ENCODE measurements around the gene SPAG16. TPM values are rescaled to one million over a fixed set of nuclear protein-coding genes. Genes with fewer than 3 reads are reported as not detected.

SPAG16 gene
- total RNA-seq: 10 to 100 TPM in 2 of 4 donors, 1 to 10 TPM in 2; 5.0 to 73.8 (median 21.6) TPM

DNA sequence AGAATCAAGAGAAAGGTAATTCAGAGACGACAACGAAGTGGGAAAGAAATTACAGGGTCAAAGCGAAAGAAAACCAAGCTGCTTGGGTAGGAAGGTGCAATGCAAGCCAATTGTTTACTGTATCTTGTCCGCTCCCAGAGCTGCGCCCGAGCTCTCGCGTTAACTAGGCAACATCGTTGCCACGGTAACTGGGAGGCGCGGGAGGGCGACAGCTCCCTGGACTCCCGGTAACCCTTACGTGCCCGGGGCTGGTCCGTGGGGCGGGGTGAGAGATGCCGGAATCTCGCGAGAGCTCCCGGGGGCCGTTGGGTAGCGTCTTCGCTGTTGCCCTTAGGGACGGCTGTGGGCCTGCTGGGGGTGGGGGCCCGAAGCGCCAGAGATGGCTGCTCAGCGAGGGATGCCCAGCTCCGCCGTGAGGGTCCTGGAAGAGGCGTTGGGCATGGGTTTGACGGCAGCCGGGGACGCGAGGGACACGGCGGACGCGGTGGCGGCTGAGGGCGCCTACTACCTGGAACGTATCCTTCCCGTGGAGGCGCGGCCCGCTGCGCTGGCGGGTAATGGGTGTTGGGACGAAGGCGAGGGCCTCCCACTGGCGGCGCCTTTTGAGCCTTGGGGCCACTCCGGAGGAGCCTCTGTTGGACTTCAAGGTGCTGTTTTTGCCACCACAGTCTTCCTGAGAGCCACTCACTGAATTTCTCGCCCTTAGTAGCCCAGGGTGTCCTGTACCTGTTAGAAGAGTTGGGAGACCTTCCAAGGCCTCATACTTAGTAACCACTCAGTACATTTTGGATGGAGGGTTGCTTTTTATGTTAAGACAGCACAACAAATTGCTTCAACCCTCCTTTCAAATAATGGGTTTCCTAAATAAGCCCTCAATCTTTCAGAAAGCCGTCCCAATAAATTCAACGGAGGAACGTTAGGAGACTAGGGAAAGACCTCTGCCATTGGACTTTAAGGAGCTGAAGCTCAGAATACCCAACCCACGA lies at the start of gene SPAG16:
SPAG16 (plus strand) TSS at position 360 of the 986 bp plus-strand sequence.
- no peaks in the 10 kb centered on the region for H3K27me3 ChIP-seq
- H3K36me3 ChIP-seq: no peaks in the 10 kb centered on the region
- peak; percentile 96 for DNase-seq
- peak within 1 kb of the TSS; percentile 60 to 66 for H3K4me3 ChIP-seq
- H3K27ac ChIP-seq: peak within 1 kb of the TSS; percentile 61 to 82
- no peaks in the 10 kb centered on the region for H3K9me3 ChIP-seq
- peaks cover 0 to 3% of the 10 kb centered on the region in 2 donors for H3K4me1 ChIP-seq
- TF ChIP-seq POLR2A (IDR thresholded peaks at IDR 0.05): peak in 1 of 2 donors; percentile 48
- TF ChIP-seq, protein P1, sequence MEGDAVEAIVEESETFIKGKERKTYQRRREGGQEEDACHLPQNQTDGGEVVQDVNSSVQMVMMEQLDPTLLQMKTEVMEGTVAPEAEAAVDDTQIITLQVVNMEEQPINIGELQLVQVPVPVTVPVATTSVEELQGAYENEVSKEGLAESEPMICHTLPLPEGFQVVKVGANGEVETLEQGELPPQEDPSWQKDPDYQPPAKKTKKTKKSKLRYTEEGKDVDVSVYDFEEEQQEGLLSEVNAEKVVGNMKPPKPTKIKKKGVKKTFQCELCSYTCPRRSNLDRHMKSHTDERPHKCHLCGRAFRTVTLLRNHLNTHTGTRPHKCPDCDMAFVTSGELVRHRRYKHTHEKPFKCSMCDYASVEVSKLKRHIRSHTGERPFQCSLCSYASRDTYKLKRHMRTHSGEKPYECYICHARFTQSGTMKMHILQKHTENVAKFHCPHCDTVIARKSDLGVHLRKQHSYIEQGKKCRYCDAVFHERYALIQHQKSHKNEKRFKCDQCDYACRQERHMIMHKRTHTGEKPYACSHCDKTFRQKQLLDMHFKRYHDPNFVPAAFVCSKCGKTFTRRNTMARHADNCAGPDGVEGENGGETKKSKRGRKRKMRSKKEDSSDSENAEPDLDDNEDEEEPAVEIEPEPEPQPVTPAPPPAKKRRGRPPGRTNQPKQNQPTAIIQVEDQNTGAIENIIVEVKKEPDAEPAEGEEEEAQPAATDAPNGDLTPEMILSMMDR (IDR thresholded peaks at IDR 0.05): no peak
- intact Hi-C loops (cut with DNase I; ENCODE audit: low total_unique reads): no loop called here

DNA sequence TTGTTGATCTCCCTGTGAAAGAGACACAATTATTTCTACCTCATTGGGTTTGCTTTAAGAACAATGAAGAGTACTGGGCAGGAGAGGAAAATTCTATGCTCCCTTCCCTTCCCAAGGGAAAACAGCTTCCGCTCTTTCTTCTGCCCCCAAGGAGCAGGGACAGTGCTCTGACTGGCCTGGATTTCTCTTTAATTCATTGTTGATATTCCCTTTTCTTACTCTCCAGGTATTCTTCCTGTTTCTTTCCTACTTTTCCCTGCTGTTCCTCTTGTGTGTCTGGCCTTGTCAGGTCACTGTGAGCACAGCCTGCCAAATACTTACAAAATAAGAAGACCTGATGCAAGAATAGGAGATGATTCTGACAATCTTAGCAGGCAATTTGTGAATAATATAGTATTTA lies 49.6 kb upstream of the SPAG16 start:
- Histone ChIP-seq H3K36me3 (no peaks in the 10 kb centered on the region), H3K4me1 (no peaks in the 10 kb centered on the region), H3K27ac (no peak overlapping the region), H3K9me3 (no peaks in the 10 kb centered on the region), H3K27me3 (peaks cover 0 to 3% of the 10 kb centered on the region in 2 donors), H3K4me3 (no peak overlapping the region)
- TF ChIP-seq, protein P1 (IDR thresholded peaks at IDR 0.05): no peak
- no peak for TF ChIP-seq POLR2A (IDR thresholded peaks at IDR 0.05)
- intact Hi-C loops (cut with DNase I; ENCODE audit: low total_unique reads): no loop called here
- no peak for DNase-seq

DNA sequence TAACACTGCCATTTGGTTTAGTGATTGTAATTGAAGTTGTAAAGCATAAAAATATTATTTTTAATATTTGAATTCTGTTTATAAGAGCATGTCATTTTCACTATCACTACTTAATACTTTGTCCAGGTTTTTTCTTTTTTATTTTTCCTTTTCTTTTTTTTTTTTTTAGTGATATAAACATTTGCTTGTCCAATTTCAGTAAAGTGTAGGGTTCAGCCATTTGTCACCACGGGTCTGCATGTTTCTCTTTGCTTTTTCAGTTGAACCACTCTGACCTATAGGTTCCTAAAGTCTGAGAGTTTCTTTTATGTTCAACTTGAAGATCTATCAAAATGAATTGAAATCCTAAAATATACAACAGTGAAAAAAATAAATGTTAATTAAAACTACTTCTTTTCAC lies 48.5 kb upstream of the SPAG16 start:
- Histone ChIP-seq H3K27me3 (peaks cover 0 to 3% of the 10 kb centered on the region in 2 donors), H3K27ac (no peak overlapping the region), H3K4me1 (no peaks in the 10 kb centered on the region), H3K36me3 (no peaks in the 10 kb centered on the region), H3K4me3 (no peak overlapping the region), H3K9me3 (no peaks in the 10 kb centered on the region)
- DNase-seq: no peak
- intact Hi-C loops (cut with DNase I; ENCODE audit: low total_unique reads): no loop called here
- TF ChIP-seq POLR2A (IDR thresholded peaks at IDR 0.05): no peak
- TF ChIP-seq, protein P1 (IDR thresholded peaks at IDR 0.05): no peak

DNA sequence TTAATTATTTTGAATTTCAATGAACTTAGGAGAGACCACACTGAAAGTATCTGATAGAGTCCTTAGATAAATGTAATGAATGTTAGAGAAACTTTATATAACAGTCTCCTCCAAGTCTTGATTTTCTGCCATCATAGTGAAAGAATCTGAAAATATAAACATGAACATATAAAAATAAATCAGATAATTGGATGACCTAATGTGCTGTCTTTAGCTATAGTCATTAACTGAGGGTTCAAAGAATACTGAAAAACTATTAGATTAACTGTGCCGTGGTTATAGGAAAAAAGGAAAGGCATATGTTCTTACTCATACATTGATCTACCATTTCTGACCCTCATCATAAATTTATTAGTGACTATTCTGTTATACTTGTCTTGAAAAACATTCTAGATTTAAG lies 47.0 kb upstream of the SPAG16 start:
- DNase-seq: no peak
- intact Hi-C loops (cut with DNase I; ENCODE audit: low total_unique reads): no loop called here
- Histone ChIP-seq H3K4me1 (no peaks in the 10 kb centered on the region), H3K9me3 (no peaks in the 10 kb centered on the region), H3K27me3 (peaks cover 0 to 3% of the 10 kb centered on the region in 2 donors), H3K27ac (no peak overlapping the region), H3K36me3 (no peaks in the 10 kb centered on the region), H3K4me3 (no peak overlapping the region)
- TF ChIP-seq, protein P1 (IDR thresholded peaks at IDR 0.05): no peak
- no peak for TF ChIP-seq POLR2A (IDR thresholded peaks at IDR 0.05)

DNA sequence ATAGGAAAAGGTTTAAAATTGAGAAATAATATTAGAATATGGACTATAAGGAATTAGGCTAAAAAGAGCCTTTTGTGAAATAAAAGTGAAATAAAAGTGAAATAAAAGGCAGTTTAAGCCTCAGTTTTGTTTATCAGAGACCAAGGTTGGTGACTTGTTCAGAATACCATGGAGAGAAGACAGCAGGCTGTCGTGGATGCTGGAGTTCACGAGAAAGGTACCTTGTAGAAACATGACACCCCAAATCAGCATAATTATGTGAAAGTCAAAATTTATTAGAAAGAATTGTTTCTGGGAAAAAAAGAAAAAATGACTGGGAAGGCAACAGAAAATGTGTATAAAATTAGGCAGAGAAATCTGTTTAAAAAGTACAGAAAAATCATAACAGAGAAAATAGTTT lies 46.5 kb upstream of the SPAG16 start:
- no peak for DNase-seq
- H3K9me3 ChIP-seq: no peaks in the 10 kb centered on the region
- H3K27ac ChIP-seq: no peak overlapping the region
- intact Hi-C loops (cut with DNase I; ENCODE audit: low total_unique reads): no loop called here
- peaks cover 0 to 3% of the 10 kb centered on the region in 2 donors for H3K27me3 ChIP-seq
- no peak for TF ChIP-seq POLR2A (IDR thresholded peaks at IDR 0.05)
- TF ChIP-seq, protein P1 (IDR thresholded peaks at IDR 0.05): no peak
- H3K4me3 ChIP-seq: no peak overlapping the region
- no peaks in the 10 kb centered on the region for H3K4me1 ChIP-seq
- no peaks in the 10 kb centered on the region for H3K36me3 ChIP-seq
